ENCODE data around the gene KPNA6. TPM values are rescaled to one million over a fixed set of nuclear protein-coding genes. Genes with fewer than 3 reads are reported as not detected.

The KPNA6 gene
- total RNA-seq, 1 donor from 2014 or later, result 63.6 TPM

DNA sequence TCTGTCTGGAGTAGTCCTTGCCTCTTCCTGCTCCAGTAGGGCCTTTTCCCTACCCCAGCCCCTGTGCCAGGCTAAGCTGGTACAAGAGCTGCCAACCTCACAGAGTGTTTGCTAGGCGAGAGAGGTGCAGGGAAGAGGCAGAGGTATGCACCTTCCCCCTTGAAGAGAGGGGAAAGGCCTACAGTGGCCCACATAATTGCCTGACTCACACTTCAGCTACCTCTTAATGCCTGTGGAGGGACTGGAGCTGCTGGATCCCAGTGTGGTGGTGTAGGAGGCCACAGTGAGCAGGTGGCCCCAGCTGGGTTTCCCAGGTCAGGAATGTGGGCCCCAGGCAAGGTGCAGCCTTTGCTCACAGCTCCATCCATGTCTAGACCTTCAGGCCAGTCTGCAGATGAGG is 89.2 kb downstream of the KPNA6 start:
- TF ChIP-seq, protein P1, sequence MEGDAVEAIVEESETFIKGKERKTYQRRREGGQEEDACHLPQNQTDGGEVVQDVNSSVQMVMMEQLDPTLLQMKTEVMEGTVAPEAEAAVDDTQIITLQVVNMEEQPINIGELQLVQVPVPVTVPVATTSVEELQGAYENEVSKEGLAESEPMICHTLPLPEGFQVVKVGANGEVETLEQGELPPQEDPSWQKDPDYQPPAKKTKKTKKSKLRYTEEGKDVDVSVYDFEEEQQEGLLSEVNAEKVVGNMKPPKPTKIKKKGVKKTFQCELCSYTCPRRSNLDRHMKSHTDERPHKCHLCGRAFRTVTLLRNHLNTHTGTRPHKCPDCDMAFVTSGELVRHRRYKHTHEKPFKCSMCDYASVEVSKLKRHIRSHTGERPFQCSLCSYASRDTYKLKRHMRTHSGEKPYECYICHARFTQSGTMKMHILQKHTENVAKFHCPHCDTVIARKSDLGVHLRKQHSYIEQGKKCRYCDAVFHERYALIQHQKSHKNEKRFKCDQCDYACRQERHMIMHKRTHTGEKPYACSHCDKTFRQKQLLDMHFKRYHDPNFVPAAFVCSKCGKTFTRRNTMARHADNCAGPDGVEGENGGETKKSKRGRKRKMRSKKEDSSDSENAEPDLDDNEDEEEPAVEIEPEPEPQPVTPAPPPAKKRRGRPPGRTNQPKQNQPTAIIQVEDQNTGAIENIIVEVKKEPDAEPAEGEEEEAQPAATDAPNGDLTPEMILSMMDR (conservative IDR thresholded peaks at IDR 0.05), result no peak
- Mint-ChIP-seq H3K27me3 (ENCODE audit: low read depth) (peaks cover 3% of the 10 kb centered on the region), H3K4me1 (peaks cover 37% of the 10 kb centered on the region), H3K36me3 (ENCODE audit: low read depth) (peaks cover 21% of the 10 kb centered on the region), H3K4me3 (peak overlapping the region; percentile 57), H3K9me3 (no peaks in the 10 kb centered on the region), H3K27ac (ENCODE audit: unreplicated experiment) (no peak overlapping the region)
- DNase-seq (ENCODE audit: low read depth, low spot score), result no peak

DNA sequence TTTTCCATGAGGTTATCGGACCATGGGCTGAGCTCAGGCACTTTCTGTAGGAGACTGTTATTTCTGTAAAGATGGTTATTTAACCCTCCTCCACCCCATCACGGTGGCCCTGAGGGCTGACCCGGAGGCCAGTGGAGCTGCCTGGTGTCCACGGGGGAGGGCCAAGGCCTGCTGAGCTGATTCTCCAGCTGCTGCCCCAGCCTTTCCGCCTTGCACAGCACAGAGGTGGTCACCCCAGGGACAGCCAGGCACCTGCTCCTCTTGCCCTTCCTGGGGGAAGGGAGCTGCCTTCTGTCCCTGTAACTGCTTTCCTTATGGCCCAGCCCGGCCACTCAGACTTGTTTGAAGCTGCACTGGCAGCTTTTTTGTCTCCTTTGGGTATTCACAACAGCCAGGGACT is 90.0 kb downstream of the KPNA6 start:
- no peak for DNase-seq (ENCODE audit: low read depth, low spot score)
- peak overlapping the region; percentile 57 for H3K4me3 Mint-ChIP-seq
- H3K9me3 Mint-ChIP-seq, result no peaks in the 10 kb centered on the region
- peaks cover 3% of the 10 kb centered on the region for H3K27me3 Mint-ChIP-seq (ENCODE audit: low read depth)
- peaks cover 18% of the 10 kb centered on the region for H3K36me3 Mint-ChIP-seq (ENCODE audit: low read depth)
- H3K4me1 Mint-ChIP-seq, result peaks cover 43% of the 10 kb centered on the region
- H3K27ac Mint-ChIP-seq (ENCODE audit: unreplicated experiment), result no peak overlapping the region
- TF ChIP-seq, protein P1 (conservative IDR thresholded peaks at IDR 0.05), result no peak

GRCh38 chr1:32198237-32199042 is 90.6 kb downstream of the KPNA6 start:
- TF ChIP-seq, protein P1 (conservative IDR thresholded peaks at IDR 0.05), result no peak
- no peak for DNase-seq (ENCODE audit: low read depth, low spot score)
- Mint-ChIP-seq H3K9me3 (no peaks in the 10 kb centered on the region), H3K27ac (ENCODE audit: unreplicated experiment) (no peak overlapping the region), H3K36me3 (ENCODE audit: low read depth) (peaks cover 13% of the 10 kb centered on the region), H3K4me3 (peak overlapping the region; percentile 50), H3K4me1 (peaks cover 43% of the 10 kb centered on the region), H3K27me3 (ENCODE audit: low read depth) (peaks cover 3% of the 10 kb centered on the region)

- H3K36me3 Mint-ChIP-seq (ENCODE audit: low read depth), result peaks cover 8% of the 10 kb centered on the region
- no peaks in the 10 kb centered on the region for H3K9me3 Mint-ChIP-seq
- H3K27ac Mint-ChIP-seq (ENCODE audit: unreplicated experiment), result peak overlapping the region; percentile 67
Measured at GRCh38 chr1:32199043-32199716, 91.3 kb downstream of the KPNA6 start.

DNA sequence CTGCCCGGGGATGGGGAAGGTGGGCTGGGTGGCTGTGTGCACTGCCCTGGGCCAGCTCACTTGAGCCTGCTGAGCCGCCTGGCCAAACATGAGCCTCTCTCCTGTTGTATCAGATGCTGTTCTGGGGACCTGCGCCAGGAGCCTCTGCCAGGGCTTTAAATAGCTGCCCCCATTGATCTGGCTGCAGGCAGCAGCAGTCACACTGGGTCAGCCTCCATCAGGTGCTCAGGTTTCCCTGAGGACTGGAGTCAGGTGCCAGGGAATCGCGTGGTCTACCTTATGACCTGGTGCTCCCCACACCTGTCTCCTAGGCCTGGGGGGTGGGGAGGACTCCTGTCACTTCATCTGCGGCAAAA is 91.8 kb downstream of the KPNA6 start:
- H3K4me1 Mint-ChIP-seq, result peaks cover 45% of the 10 kb centered on the region
- TF ChIP-seq, protein P1 (conservative IDR thresholded peaks at IDR 0.05), result no peak
- H3K9me3 Mint-ChIP-seq, result no peaks in the 10 kb centered on the region
- DNase-seq (ENCODE audit: low read depth, low spot score), result no peak
- peak overlapping the region; percentile 92 for H3K4me3 Mint-ChIP-seq
- H3K36me3 Mint-ChIP-seq (ENCODE audit: low read depth), result peaks cover 6% of the 10 kb centered on the region
- H3K27ac Mint-ChIP-seq (ENCODE audit: unreplicated experiment), result no peak overlapping the region
- H3K27me3 Mint-ChIP-seq (ENCODE audit: low read depth), result peaks cover 3% of the 10 kb centered on the region

More at GRCh38 chr1:32199043-32199716, 91.3 kb downstream of the KPNA6 start:
- peak overlapping the region; percentile 50 for H3K4me3 Mint-ChIP-seq
- H3K4me1 Mint-ChIP-seq, result peaks cover 43% of the 10 kb centered on the region
- TF ChIP-seq, protein P1 (conservative IDR thresholded peaks at IDR 0.05), result no peak
- DNase-seq (ENCODE audit: low read depth, low spot score), result no peak
- peaks cover 3% of the 10 kb centered on the region for H3K27me3 Mint-ChIP-seq (ENCODE audit: low read depth)

Data from neural crest cell (in vitro differentiated cells).